DOHH2 (cell line): ENCODE results near the gene BNIPL.

Source experiments
- H3F3A ChIP-seq: fragments of 200-600 bp; sonication (generic), shearing (Covaris generic); 2 replicates; pipeline ENCODE4 v1.6.0; 2016; ENCODE audit warnings: antibody characterized with exemption, mild to moderate bottlenecking; ENCODE audit not compliant: control insufficient read depth, insufficient read depth
- H3K27ac ChIP-seq: fragments of 200-600 bp; sonication (generic); 2 replicates; pipeline ENCODE4 v1.5.1; 2014; ENCODE audit warnings: low read depth, mild to moderate bottlenecking, low read length, moderate library complexity
- H3K27me3 ChIP-seq: fragments of 200-600 bp; sonication (generic); 2 replicates; pipeline ENCODE4 v1.6.1; 2014; ENCODE audit warnings: mild to moderate bottlenecking, low read length, mixed read lengths; ENCODE audit not compliant: control insufficient read depth
- H3K36me3 ChIP-seq: fragments of 200-600 bp; sonication (generic); 2 replicates; pipeline ENCODE4 v1.6.1; 2014; ENCODE audit warnings: mild to moderate bottlenecking, low read length, moderate library complexity, mixed read lengths; ENCODE audit not compliant: control insufficient read depth
- H3K4me1 ChIP-seq: fragments of 200-600 bp; sonication (generic); 2 replicates; pipeline ENCODE4 v1.6.1; 2014; ENCODE audit warnings: mild to moderate bottlenecking, low read length, mixed read lengths; ENCODE audit not compliant: control insufficient read depth
- H3K4me2 ChIP-seq: fragments of 200-600 bp; sonication (generic); 2 replicates; pipeline ENCODE4 v1.6.0; 2014; ENCODE audit warnings: mild to moderate bottlenecking, low read length, moderate library complexity
- H3K4me3 ChIP-seq: fragments of 200-600 bp; sonication (generic); 2 replicates; pipeline ENCODE4 v1.5.1; 2014; ENCODE audit warnings: mild to moderate bottlenecking, low read length, mixed read lengths
- H3K79me2 ChIP-seq: fragments of 200-600 bp; sonication (generic); 2 replicates; pipeline ENCODE4 v1.6.1; 2014; ENCODE audit warnings: mild to moderate bottlenecking, low read length, mixed read lengths; ENCODE audit not compliant: control insufficient read depth
- H3K9me2 ChIP-seq: fragments of 200-600 bp; sonication (generic); replicated peaks from 2 replicates; pipeline ENCODE4 v1.6.1; 2014; ENCODE audit warnings: mild to moderate bottlenecking, low read length, mixed read lengths; ENCODE audit not compliant: control insufficient read depth
- H3K9me3 ChIP-seq: fragments of 200-600 bp; sonication (generic); 2 replicates; pipeline ENCODE4 v1.6.1; 2014; ENCODE audit warnings: antibody characterized with exemption, low read length, mixed read lengths; ENCODE audit not compliant: control insufficient read depth, insufficient read depth
- H4K20me1 ChIP-seq: fragments of 200-600 bp; sonication (generic); 2 replicates; pipeline ENCODE4 v1.6.0; 2014; ENCODE audit warnings: low read depth, mild to moderate bottlenecking, antibody characterized with exemption, low read length, moderate library complexity; ENCODE audit not compliant: control insufficient read depth, insufficient read depth
- EZH2phosphoT487 ChIP-seq: fragments of 200-600 bp; sonication (generic); IDR thresholded peaks from 2 replicates; pipeline ENCODE4 v1.6.1; 2017; ENCODE audit warnings: borderline replicate concordance, mild to moderate bottlenecking, antibody characterized with exemption, low read length, moderate library complexity, mixed read lengths
- TF ChIP-seq, protein P1 (sequence below): fragments of 200-600 bp; sonication (generic); IDR thresholded peaks from one replicate; pipeline ENCODE4 v1.5.1; 2014; ENCODE audit warnings: antibody characterized with exemption, mild to moderate bottlenecking, low read depth, low read length; ENCODE audit not compliant: poor library complexity, severe bottlenecking

Gene BNIPL

DNA sequence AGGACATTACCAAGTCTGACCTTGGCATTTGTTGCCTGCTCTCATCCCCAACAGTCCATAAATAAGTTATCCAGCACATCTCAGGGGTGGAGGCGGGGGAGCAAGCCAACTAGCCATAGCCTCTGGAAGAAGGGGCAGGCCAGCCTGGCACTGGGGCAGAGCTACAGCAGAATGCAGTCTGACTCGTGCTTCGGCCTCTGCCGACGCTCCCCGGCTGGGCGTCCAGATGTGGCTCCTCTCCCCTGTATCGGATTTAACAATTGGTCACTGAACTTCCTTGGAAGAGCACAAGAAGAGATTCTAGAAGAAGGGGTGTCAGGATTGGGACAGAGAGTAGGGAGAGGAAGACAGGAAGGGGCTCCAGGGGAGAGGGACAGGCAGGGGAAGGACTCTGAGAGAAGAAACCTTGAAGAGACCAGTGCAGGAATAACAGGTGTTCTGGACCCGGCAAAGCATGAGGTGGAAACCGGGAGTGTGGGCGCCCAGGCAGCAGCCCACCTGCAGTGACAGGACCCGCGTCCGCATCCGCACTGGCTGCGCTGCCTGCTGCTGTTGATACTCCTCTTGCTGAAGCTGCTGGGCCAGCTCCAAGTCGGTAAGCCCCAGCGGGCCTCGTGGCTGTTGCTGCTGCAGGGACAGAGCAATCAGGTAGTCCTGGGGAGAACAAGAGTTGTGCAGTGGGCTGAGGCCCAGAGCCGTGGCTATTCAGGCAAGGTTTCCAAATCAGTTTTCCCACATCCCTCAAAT, 39.1 kb upstream of the BNIPL start:
- Histone ChIP-seq H3K9me3 (no peaks in the 10 kb centered on the region), H3F3A (no peaks in the 10 kb centered on the region), H3K4me2 (no peak overlapping the region), H4K20me1 (no peaks in the 10 kb centered on the region), H3K4me1 (no peaks in the 10 kb centered on the region), H3K4me3 (no peak overlapping the region), H3K79me2 (no peaks in the 10 kb centered on the region), H3K27ac (no peak overlapping the region), H3K9me2 (no peaks in the 10 kb centered on the region), H3K27me3 (no peaks in the 10 kb centered on the region), H3K36me3 (no peaks in the 10 kb centered on the region)
- TF ChIP-seq EZH2phosphoT487, result no peak
- TF ChIP-seq, protein P1, sequence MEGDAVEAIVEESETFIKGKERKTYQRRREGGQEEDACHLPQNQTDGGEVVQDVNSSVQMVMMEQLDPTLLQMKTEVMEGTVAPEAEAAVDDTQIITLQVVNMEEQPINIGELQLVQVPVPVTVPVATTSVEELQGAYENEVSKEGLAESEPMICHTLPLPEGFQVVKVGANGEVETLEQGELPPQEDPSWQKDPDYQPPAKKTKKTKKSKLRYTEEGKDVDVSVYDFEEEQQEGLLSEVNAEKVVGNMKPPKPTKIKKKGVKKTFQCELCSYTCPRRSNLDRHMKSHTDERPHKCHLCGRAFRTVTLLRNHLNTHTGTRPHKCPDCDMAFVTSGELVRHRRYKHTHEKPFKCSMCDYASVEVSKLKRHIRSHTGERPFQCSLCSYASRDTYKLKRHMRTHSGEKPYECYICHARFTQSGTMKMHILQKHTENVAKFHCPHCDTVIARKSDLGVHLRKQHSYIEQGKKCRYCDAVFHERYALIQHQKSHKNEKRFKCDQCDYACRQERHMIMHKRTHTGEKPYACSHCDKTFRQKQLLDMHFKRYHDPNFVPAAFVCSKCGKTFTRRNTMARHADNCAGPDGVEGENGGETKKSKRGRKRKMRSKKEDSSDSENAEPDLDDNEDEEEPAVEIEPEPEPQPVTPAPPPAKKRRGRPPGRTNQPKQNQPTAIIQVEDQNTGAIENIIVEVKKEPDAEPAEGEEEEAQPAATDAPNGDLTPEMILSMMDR, result no peak

DNA sequence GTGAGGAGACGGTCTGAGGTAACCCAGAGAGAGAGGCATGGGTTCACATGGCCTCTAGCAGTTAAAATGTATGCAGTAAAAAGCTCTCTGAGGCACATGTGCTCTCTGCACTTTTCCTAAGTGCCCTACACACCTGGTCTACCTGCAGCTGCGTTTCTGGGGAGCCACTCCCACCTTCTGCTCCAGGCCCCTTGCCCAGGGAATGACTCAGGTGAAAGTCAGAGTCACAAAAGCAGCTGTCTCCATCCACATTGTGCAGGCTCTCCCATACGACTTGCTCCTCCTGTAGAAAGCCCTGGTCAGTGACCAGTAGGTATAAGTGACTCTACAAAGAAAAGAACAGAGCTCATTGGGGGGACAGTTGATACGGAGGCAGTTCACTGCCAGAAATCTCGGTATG, 38.4 kb upstream of the BNIPL start:
- Histone ChIP-seq H3K4me2 (no peak overlapping the region), H3K9me2 (no peaks in the 10 kb centered on the region), H3F3A (no peaks in the 10 kb centered on the region), H3K4me1 (peaks cover 3% of the 10 kb centered on the region), H4K20me1 (no peaks in the 10 kb centered on the region), H3K79me2 (no peaks in the 10 kb centered on the region), H3K9me3 (no peaks in the 10 kb centered on the region), H3K27ac (no peak overlapping the region), H3K4me3 (no peak overlapping the region), H3K36me3 (no peaks in the 10 kb centered on the region), H3K27me3 (no peaks in the 10 kb centered on the region)
- TF ChIP-seq EZH2phosphoT487, result no peak
- TF ChIP-seq, protein P1, result no peak

DNA sequence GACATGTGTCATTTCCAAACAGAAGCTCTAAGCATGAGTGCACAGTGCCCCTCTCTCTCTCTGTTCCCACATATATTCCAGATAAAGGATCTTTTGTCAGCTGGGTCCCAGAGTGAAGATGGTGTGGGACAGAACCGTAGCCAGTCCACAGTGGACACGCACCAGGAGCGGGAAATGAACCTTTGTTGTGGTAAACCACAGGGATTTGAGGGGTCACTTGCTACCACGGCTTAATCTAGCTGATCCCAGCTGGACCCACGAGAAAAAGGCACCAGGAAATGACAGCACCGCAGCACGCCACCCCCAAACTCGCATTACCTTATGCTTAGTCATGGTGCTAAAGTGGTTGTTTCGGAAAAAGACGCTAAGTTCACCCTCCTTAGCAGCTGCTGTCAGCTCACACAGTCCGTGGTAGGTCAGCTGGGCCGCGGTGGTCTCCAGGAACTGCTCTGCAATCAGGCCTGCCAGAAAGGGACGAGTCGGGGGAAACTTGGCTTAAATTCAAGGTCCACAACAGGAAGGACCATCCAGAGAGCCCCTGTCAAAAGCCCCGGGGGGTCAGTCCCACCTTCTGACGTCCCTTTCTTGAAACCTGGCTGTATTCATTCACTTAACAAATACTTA, 37.2 kb upstream of the BNIPL start:
- no peak overlapping the region for H3K4me2 ChIP-seq
- no peaks in the 10 kb centered on the region for H3K36me3 ChIP-seq
- no peak overlapping the region for H3K27ac ChIP-seq

More for the DNA sequence above, 37.2 kb upstream of the BNIPL start:
- H3K27me3 ChIP-seq, result no peaks in the 10 kb centered on the region
- no peaks in the 10 kb centered on the region for H3K79me2 ChIP-seq
- no peaks in the 10 kb centered on the region for H3F3A ChIP-seq
- H4K20me1 ChIP-seq, result no peaks in the 10 kb centered on the region
- H3K9me2 ChIP-seq, result no peaks in the 10 kb centered on the region
- H3K9me3 ChIP-seq, result no peaks in the 10 kb centered on the region
- TF ChIP-seq, protein P1, result no peak
- no peak for TF ChIP-seq EZH2phosphoT487
- no peak overlapping the region for H3K4me3 ChIP-seq
- H3K4me1 ChIP-seq, result peaks cover 15% of the 10 kb centered on the region
